GM23338 (cell line): ENCODE data around the gene TIAM1. TPM values are rescaled to one million over a fixed set of nuclear protein-coding genes. Genes with fewer than 3 reads are reported as not detected.

Source experiments
- ATAC-seq: fragments of 200-7000 bp; cut with Tn5 transposase; 3 replicates; pipeline ENCODE4 v1.9.1; 2020
- DNase-seq: peaks from one replicate; pipeline ENCODE4 v3.0.0-alpha.2; 2015; ENCODE audit warnings: low spot score
- H2AFZ ChIP-seq: fragments of 200-600 bp; sonication (generic); 2 replicates; pipeline ENCODE4 v1.8.0; 2016; ENCODE audit warnings: antibody characterized with exemption, mild to moderate bottlenecking, moderate library complexity
- H3F3A ChIP-seq: fragments of 200-600 bp; sonication (generic); replicated peaks from 2 replicates; pipeline ENCODE4 v1.8.0; 2017; ENCODE audit warnings: antibody characterized with exemption, mixed run types, low read depth
- H3K27ac ChIP-seq: fragments of 200-600 bp; sonication (generic); 2 replicates; pipeline ENCODE4 v1.6.1; 2016; ENCODE audit warnings: low read depth
- H3K27me3 ChIP-seq: fragments of 200-600 bp; sonication (generic); 2 replicates; pipeline ENCODE4 v1.8.0; 2016; ENCODE audit warnings: mild to moderate bottlenecking, mixed run types, moderate library complexity; ENCODE audit not compliant: insufficient read depth
- H3K36me3 ChIP-seq: fragments of 200-600 bp; sonication (generic); 2 replicates; pipeline ENCODE4 v1.8.0; 2016; ENCODE audit warnings: mild to moderate bottlenecking; ENCODE audit not compliant: insufficient read depth
- H3K4me1 ChIP-seq: fragments of 200-600 bp; sonication (generic); 2 replicates; pipeline ENCODE4 v1.8.0; 2016; ENCODE audit warnings: mild to moderate bottlenecking, moderate library complexity; ENCODE audit not compliant: insufficient read depth
- H3K4me2 ChIP-seq: fragments of 200-600 bp; sonication (generic); 2 replicates; pipeline ENCODE4 v1.7.1; 2017; ENCODE audit warnings: mixed run types
- H3K4me3 ChIP-seq: fragments of 200-600 bp; sonication (generic); 2 replicates; pipeline ENCODE4 v1.6.1; 2016; ENCODE audit warnings: mixed run types
- H3K79me2 ChIP-seq: fragments of 200-600 bp; sonication (generic); replicated peaks from 2 replicates; pipeline ENCODE4 v1.8.0; 2017; ENCODE audit warnings: mild to moderate bottlenecking; ENCODE audit not compliant: insufficient read depth
- H3K9me2 ChIP-seq: fragments of 200-600 bp; sonication (generic); 2 replicates; pipeline ENCODE4 v1.8.0; 2017; ENCODE audit not compliant: insufficient read depth
- H4K20me1 ChIP-seq: fragments of 200-600 bp; sonication (generic); replicated peaks from 2 replicates; pipeline ENCODE4 v1.8.0; 2017; ENCODE audit warnings: mild to moderate bottlenecking; ENCODE audit not compliant: insufficient read depth
- H3K27ac Mint-ChIP-seq: 2 replicates; pipeline ENCODE4 v1.8.0; 2020; ENCODE audit warnings: inconsistent platforms, mild to moderate bottlenecking, moderate library complexity, mixed read lengths
- H3K27me3 Mint-ChIP-seq: 3 replicates; pipeline ENCODE4 v1.8.0; 2022; ENCODE audit warnings: low read depth, mild to moderate bottlenecking, moderate library complexity, mixed read lengths, inconsistent platforms; ENCODE audit not compliant: insufficient read depth, poor library complexity
- H3K36me3 Mint-ChIP-seq: 3 replicates; pipeline ENCODE4 v1.8.0; 2021; ENCODE audit warnings: low read depth, mild to moderate bottlenecking, inconsistent platforms, moderate library complexity, mixed read lengths
- H3K4me1 Mint-ChIP-seq: 3 replicates; pipeline ENCODE4 v1.8.0; 2020; ENCODE audit warnings: mild to moderate bottlenecking, inconsistent platforms, mixed read lengths
- H3K4me3 Mint-ChIP-seq: 3 replicates; pipeline ENCODE4 v1.8.0; 2021; ENCODE audit warnings: moderate library complexity, mild to moderate bottlenecking, inconsistent platforms, mixed read lengths
- H3K9me3 Mint-ChIP-seq: 3 replicates; pipeline ENCODE4 v1.8.0; 2020; ENCODE audit warnings: moderate library complexity, mild to moderate bottlenecking, inconsistent platforms, mixed read lengths
- CREB1 ChIP-seq: fragments of 250-450 bp; sonication (Bioruptor Pico); IDR thresholded peaks from 2 replicates; pipeline ENCODE4 v1.5.0; 2020; ENCODE audit warnings: low read depth, mild to moderate bottlenecking, moderate library complexity
- CTCF ChIP-seq, 2 experiments: fragments of 200-600 bp in 1 of 2; sonication (generic) in 1 of 2; conservative IDR thresholded peaks; 2 replicates each; pipeline versions ENCODE4 v1.5.1 to v1.6.1; 2016 to 2017; ENCODE audit warnings: antibody characterized with exemption in 2 of 2, low read depth in 2 of 2, mild to moderate bottlenecking in 2 of 2, moderate library complexity in 1 of 2
- EZH2 ChIP-seq: fragments of 200-600 bp; sonication (generic); IDR thresholded peaks from one replicate; pipeline ENCODE4 v1.8.0; 2017; ENCODE audit warnings: antibody characterized with exemption, mild to moderate bottlenecking, low read depth; ENCODE audit not compliant: unreplicated experiment
- EZH2phosphoT487 ChIP-seq: fragments of 200-600 bp; sonication (generic); IDR thresholded peaks from one replicate; pipeline ENCODE4 v1.8.1; 2018; ENCODE audit warnings: antibody characterized with exemption; ENCODE audit not compliant: unreplicated experiment
- JUNB ChIP-seq: IDR thresholded peaks from one replicate; pipeline ENCODE4 v1.6.1; 2016; ENCODE audit warnings: antibody characterized with exemption; ENCODE audit not compliant: unreplicated experiment
- NANOG ChIP-seq: IDR thresholded peaks from 2 replicates; pipeline ENCODE4 v1.6.1; 2016; ENCODE audit warnings: antibody characterized with exemption, borderline replicate concordance
- POLR2AphosphoS5 ChIP-seq: IDR thresholded peaks from 2 replicates; pipeline ENCODE4 v1.6.1; 2016; ENCODE audit warnings: antibody characterized with exemption, low read depth
- STAT1 ChIP-seq: IDR thresholded peaks from one replicate; pipeline ENCODE4 v1.6.1; 2016; ENCODE audit warnings: antibody characterized with exemption; ENCODE audit not compliant: unreplicated experiment
- ZNF114 ChIP-seq: fragments of 250-450 bp; sonication (Bioruptor Pico); IDR thresholded peaks from 2 replicates; pipeline ENCODE4 v1.5.0; 2020; ENCODE audit warnings: mild to moderate bottlenecking, moderate library complexity
- ZNF331 ChIP-seq: fragments of 250-450 bp; sonication (Bioruptor Pico); IDR thresholded peaks from 2 replicates; pipeline ENCODE4 v1.5.0; 2020; ENCODE audit warnings: low read depth, mild to moderate bottlenecking, moderate library complexity
- ZNF462 ChIP-seq: fragments of 250-450 bp; sonication (Bioruptor Pico); IDR thresholded peaks from 2 replicates; pipeline ENCODE4 v1.5.0; 2020; ENCODE audit warnings: mild to moderate bottlenecking, moderate library complexity
- polyA plus RNA-seq: library from polyadenylated mRNA; unstranded; fragments of >200 nt; fragmentation: Nextera tagmentation; extraction: Ambion mirVana; gene quantifications from 2 replicates; pipeline ENCODE4 v1.2.1, GENCODE V29; 2016
- total RNA-seq: library from RNA; depleted of rRNA; stranded (reverse); fragments of >200 nt; shearing (Covaris generic); gene quantifications from 2 replicates; pipeline ENCODE4 v1.2.3, GENCODE V29; 2014
- TF ChIP-seq, protein P1 (sequence below): IDR thresholded peaks from one replicate; pipeline ENCODE4 v1.6.1; 2018; ENCODE audit warnings: antibody characterized with exemption; ENCODE audit not compliant: unreplicated experiment
- TF ChIP-seq, protein P2 (sequence below): IDR thresholded peaks from 2 replicates; pipeline ENCODE4 v1.6.1; 2016; ENCODE audit warnings: antibody characterized with exemption

The TIAM1 gene
- total and polyA plus RNA-seq, 2 experiments from 2014 or later: 18.5 to 20.0 TPM

- no peak overlapping the region for H3K4me3 Mint-ChIP-seq
- Histone ChIP-seq H3F3A (no peaks in the 10 kb centered on the region), H3K79me2 (no peaks in the 10 kb centered on the region), H3K36me3 (peaks cover 6% of the 10 kb centered on the region; the same call in 1 of the 2 replicates), H3K4me2 (no peak overlapping the region), H3K27me3 (no peaks in the 10 kb centered on the region), H3K4me1 (no peaks in the 10 kb centered on the region), H3K27ac (no peak overlapping the region), H4K20me1 (no peaks in the 10 kb centered on the region; the same call in 1 of the 2 replicates), H3K9me2 (no peaks in the 10 kb centered on the region), H2AFZ (no peak overlapping the region), H3K4me3 (no peak overlapping the region)
- H3K27me3 Mint-ChIP-seq: peaks cover under 1% of the 10 kb centered on the region
- H3K36me3 Mint-ChIP-seq: peaks cover 20% of the 10 kb centered on the region
- no peaks in the 10 kb centered on the region for H3K4me1 Mint-ChIP-seq
- peaks cover 7% of the 10 kb centered on the region for H3K9me3 Mint-ChIP-seq
- ATAC-seq: no peak
- no peak for TF ChIP-seq CTCF (conservative IDR thresholded peaks at IDR 0.05; ENCODE audit: low read depth in 2 of 2)
- TF ChIP-seq, protein P1, sequence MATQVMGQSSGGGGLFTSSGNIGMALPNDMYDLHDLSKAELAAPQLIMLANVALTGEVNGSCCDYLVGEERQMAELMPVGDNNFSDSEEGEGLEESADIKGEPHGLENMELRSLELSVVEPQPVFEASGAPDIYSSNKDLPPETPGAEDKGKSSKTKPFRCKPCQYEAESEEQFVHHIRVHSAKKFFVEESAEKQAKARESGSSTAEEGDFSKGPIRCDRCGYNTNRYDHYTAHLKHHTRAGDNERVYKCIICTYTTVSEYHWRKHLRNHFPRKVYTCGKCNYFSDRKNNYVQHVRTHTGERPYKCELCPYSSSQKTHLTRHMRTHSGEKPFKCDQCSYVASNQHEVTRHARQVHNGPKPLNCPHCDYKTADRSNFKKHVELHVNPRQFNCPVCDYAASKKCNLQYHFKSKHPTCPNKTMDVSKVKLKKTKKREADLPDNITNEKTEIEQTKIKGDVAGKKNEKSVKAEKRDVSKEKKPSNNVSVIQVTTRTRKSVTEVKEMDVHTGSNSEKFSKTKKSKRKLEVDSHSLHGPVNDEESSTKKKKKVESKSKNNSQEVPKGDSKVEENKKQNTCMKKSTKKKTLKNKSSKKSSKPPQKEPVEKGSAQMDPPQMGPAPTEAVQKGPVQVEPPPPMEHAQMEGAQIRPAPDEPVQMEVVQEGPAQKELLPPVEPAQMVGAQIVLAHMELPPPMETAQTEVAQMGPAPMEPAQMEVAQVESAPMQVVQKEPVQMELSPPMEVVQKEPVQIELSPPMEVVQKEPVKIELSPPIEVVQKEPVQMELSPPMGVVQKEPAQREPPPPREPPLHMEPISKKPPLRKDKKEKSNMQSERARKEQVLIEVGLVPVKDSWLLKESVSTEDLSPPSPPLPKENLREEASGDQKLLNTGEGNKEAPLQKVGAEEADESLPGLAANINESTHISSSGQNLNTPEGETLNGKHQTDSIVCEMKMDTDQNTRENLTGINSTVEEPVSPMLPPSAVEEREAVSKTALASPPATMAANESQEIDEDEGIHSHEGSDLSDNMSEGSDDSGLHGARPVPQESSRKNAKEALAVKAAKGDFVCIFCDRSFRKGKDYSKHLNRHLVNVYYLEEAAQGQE: no peak
- TF ChIP-seq EZH2phosphoT487: no peak
- no peak for TF ChIP-seq NANOG
- no peak for TF ChIP-seq JUNB
- TF ChIP-seq ZNF114 (CRISPR knock-in tag): no peak
- no peak for TF ChIP-seq EZH2
- TF ChIP-seq STAT1: no peak
- no peak for TF ChIP-seq ZNF331
- TF ChIP-seq, protein P2, sequence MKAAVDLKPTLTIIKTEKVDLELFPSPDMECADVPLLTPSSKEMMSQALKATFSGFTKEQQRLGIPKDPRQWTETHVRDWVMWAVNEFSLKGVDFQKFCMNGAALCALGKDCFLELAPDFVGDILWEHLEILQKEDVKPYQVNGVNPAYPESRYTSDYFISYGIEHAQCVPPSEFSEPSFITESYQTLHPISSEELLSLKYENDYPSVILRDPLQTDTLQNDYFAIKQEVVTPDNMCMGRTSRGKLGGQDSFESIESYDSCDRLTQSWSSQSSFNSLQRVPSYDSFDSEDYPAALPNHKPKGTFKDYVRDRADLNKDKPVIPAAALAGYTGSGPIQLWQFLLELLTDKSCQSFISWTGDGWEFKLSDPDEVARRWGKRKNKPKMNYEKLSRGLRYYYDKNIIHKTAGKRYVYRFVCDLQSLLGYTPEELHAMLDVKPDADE: no peak
- TF ChIP-seq ZNF462: no peak
- TF ChIP-seq POLR2AphosphoS5: no peak
- no peak for TF ChIP-seq CREB1 (CRISPR knock-in tag)
- no peak for DNase-seq
- no peak overlapping the region for H3K27ac Mint-ChIP-seq
These were observed 108.2 kb downstream of the TIAM1 start for GRCh38 chr21:31235671-31236450.
